Keratinocyte (primary cell): ENCODE data around the gene ZDHHC18. TPM values are rescaled to one million over a fixed set of nuclear protein-coding genes. Genes with fewer than 3 reads are reported as not detected.

Source experiments
- DNase-seq: peaks from one replicate; pipeline ENCODE4 v3.0.0-alpha.2; 2011; ENCODE audit warnings: low read depth, missing footprints, low spot score
- FAIRE-seq: peaks from 2 replicates; lab custom pipeline; 2011; peaks lifted over from hg19 to GRCh38; lab: Jason Lieb, UNC
- H2AFZ ChIP-seq: 2 replicates; pipeline ENCODE4 v1.6.0; 2012; ENCODE audit warnings: low read length, control low read depth, inconsistent platforms; ENCODE audit not compliant: control insufficient read depth
- H3K27ac ChIP-seq: 2 replicates; pipeline ENCODE4 v1.5.1; 2011; ENCODE audit warnings: low read length; ENCODE audit not compliant: control insufficient read depth, insufficient read depth
- H3K27me3 ChIP-seq: 3 replicates; pipeline ENCODE4 v1.6.0; 2011; ENCODE audit warnings: low read length; ENCODE audit not compliant: control insufficient read depth, insufficient read depth; ENCODE audit errors: extremely low read depth
- H3K36me3 ChIP-seq, 2 experiments: 2 replicates in 1 of 2; 3 replicates in 1 of 2; pipeline ENCODE4 v1.5.1; 2011; ENCODE audit warnings: low read length in 2 of 2, mild to moderate bottlenecking in 1 of 2; ENCODE audit not compliant: control insufficient read depth in 2 of 2, insufficient read depth in 2 of 2; ENCODE audit errors: extremely low read depth in 1 of 2
- H3K4me1 ChIP-seq: 3 replicates; pipeline ENCODE4 v1.5.1; 2011; ENCODE audit warnings: low read length; ENCODE audit not compliant: control insufficient read depth, insufficient read depth; ENCODE audit errors: extremely low read depth
- H3K4me2 ChIP-seq: 3 replicates; pipeline ENCODE4 v1.6.0; 2011; ENCODE audit warnings: low read depth, low read length; ENCODE audit not compliant: control insufficient read depth, insufficient read depth; ENCODE audit errors: extremely low read depth
- H3K4me3 ChIP-seq, 3 experiments: fragments of 200-600 bp in 1 of 3; sonication (generic) in 1 of 3; 2 replicates in 2 of 3; 3 replicates in 1 of 3; pipeline ENCODE4 v1.5.1; 2011 to 2016; ENCODE audit warnings: low read length in 3 of 3, mild to moderate bottlenecking in 3 of 3, control low read depth in 2 of 3, inconsistent platforms in 1 of 3, low read depth in 1 of 3, mixed read lengths in 1 of 3, mixed run types in 1 of 3, moderate library complexity in 1 of 3; ENCODE audit not compliant: control insufficient read depth in 2 of 3, insufficient read depth in 2 of 3; ENCODE audit errors: extremely low read depth in 1 of 3
- H3K79me2 ChIP-seq: 2 replicates; pipeline ENCODE4 v1.6.0; 2012; ENCODE audit warnings: low read length; ENCODE audit not compliant: control insufficient read depth, insufficient read depth
- H3K9ac ChIP-seq: 3 replicates; pipeline ENCODE4 v1.6.0; 2011; ENCODE audit warnings: low read length; ENCODE audit not compliant: control insufficient read depth, insufficient read depth; ENCODE audit errors: extremely low read depth
- H3K9me1 ChIP-seq: 3 replicates; pipeline ENCODE4 v1.6.0; 2011; ENCODE audit warnings: low read length; ENCODE audit not compliant: control insufficient read depth, insufficient read depth; ENCODE audit errors: extremely low read depth
- H3K9me3 ChIP-seq: 2 replicates; pipeline ENCODE4 v1.5.1; 2012; ENCODE audit warnings: low read depth, low read length; ENCODE audit not compliant: control insufficient read depth
- H4K20me1 ChIP-seq: 3 replicates; pipeline ENCODE4 v1.6.0; 2011; ENCODE audit warnings: low read length; ENCODE audit not compliant: control insufficient read depth, insufficient read depth; ENCODE audit errors: extremely low read depth
- CTCF ChIP-seq, 3 experiments: IDR thresholded peaks in 1 of 3; conservative IDR thresholded peaks in 1 of 3; optimal IDR thresholded peaks in 1 of 3; 2 replicates in 2 of 3; 3 replicates in 1 of 3; pipeline versions ENCODE3 to v1.5.1; 2011; ENCODE audit warnings: low read length in 3 of 3, mild to moderate bottlenecking in 3 of 3, moderate library complexity in 2 of 3, control low read depth in 1 of 3, inconsistent platforms in 1 of 3; ENCODE audit not compliant: insufficient read depth in 2 of 3; ENCODE audit errors: extremely low read depth in 1 of 3
- EZH2 ChIP-seq: IDR thresholded peaks from one replicate; pipeline ENCODE4 v1.6.1; 2012; ENCODE audit warnings: inconsistent platforms, mild to moderate bottlenecking, low read length, moderate library complexity
- dilution Hi-C: fragments of 300-500 bp; cut with MboI; formaldehyde crosslinking; loops from one replicate; pipeline ENCODE4 v1.7.0; 2020; ENCODE audit warnings: low sequenced_read_pairs; ENCODE audit not compliant: extremely low pct_ligation_motif_present
- polyA plus RNA-seq, 5 experiments: library from polyadenylated mRNA; depleted of rRNA in 3 of 5; stranded (reverse) in 3 of 5; stranded (forward) in 1 of 5; unstranded in 1 of 5; fragments of >200 nt; gene quantifications; 1 replicate in 1 of 5; 2 replicates in 3 of 5; 3 replicates in 1 of 5; pipeline versions ENCODE4 v1.2.1 to v1.2.3, GENCODE V29; 2011 to 2012; ENCODE audit warnings: missing spikeins in 2 of 5, low read depth in 1 of 5, low replicate concordance in 1 of 5

The ZDHHC18 gene
- polyA plus RNA-seq, 1 donor (not counting 4 experiments of a cell fraction or from before 2014, with no cell fraction given): 18.1 TPM

GRCh38 chr1:26787381-26787705 lies 39.1 kb upstream of the ZDHHC18 start:
- Histone ChIP-seq H3K27me3 (no peaks in the 10 kb centered on the region), H3K4me3 (peak overlapping the region; percentile 67 to 85 (median 81)), H3K4me1 (peaks cover 28% of the 10 kb centered on the region), H3K4me2 (peak overlapping the region; percentile 87), H3K79me2 (peaks cover 1% of the 10 kb centered on the region), H2AFZ (peak overlapping the region; percentile 78), H3K9me1 (no peaks in the 10 kb centered on the region), H4K20me1 (no peaks in the 10 kb centered on the region), H3K36me3 (peaks cover 4 to 11% of the 10 kb centered on the region in 2 experiments), H3K27ac (peak overlapping the region; percentile 95), H3K9ac (peak overlapping the region; percentile 94), H3K9me3 (no peaks in the 10 kb centered on the region)
- FAIRE-seq (no peak), DNase-seq (no peak)
- TF ChIP-seq EZH2: no peak
- TF ChIP-seq CTCF (optimal IDR thresholded peaks at IDR 0.05 in 1 of 3, IDR thresholded peaks at IDR 0.05 in 1 of 3, conservative IDR thresholded peaks at IDR 0.05 in 1 of 3; ENCODE audit: extremely low read depth in 1 of 3, insufficient read depth in 2 of 3, low read length in 3 of 3): no peak
- dilution Hi-C loops: no loop called here

- peak within 1 kb of the TSS; percentile 78 for H2AFZ ChIP-seq
- H3K4me2 ChIP-seq: peak within 1 kb of the TSS; percentile 87
- no peaks in the 10 kb centered on the region for H3K9me3 ChIP-seq
- H3K9ac ChIP-seq: peak within 1 kb of the TSS; percentile 94
- peak within 1 kb of the TSS; percentile 95 for H3K27ac ChIP-seq
- H3K79me2 ChIP-seq: peaks cover 1% of the 10 kb centered on the region
- H3K27me3 ChIP-seq: no peaks in the 10 kb centered on the region
- FAIRE-seq (no peak), DNase-seq (no peak)
- peak within 1 kb of the TSS; percentile 67 to 85 (median 81) for H3K4me3 ChIP-seq
- H3K9me1 ChIP-seq: no peaks in the 10 kb centered on the region
- no peaks in the 10 kb centered on the region for H4K20me1 ChIP-seq
- TF ChIP-seq EZH2: no peak
- H3K4me1 ChIP-seq: peaks cover 28% of the 10 kb centered on the region
- dilution Hi-C loops: no loop called here
- H3K36me3 ChIP-seq: peaks cover 4 to 7% of the 10 kb centered on the region in 2 experiments
Measured at GRCh38 chr1:26787706-26788514, 38.6 kb upstream of the ZDHHC18 start, which contains the start of gene PIGV. Gene PIGV, plus strand, starts transcription at chr1:26787950. Its CDS starts 2,866 bp downstream, at chr1:26790816.
